Loucy (cell line): ENCODE results near the gene HIGD1A.

Source experiments
- H2AFZ ChIP-seq: fragments of 200-600 bp; sonication (generic); 2 replicates; pipeline ENCODE4 v1.6.0; 2016; ENCODE audit warnings: antibody characterized with exemption, mild to moderate bottlenecking, low read length, moderate library complexity
- H3F3A ChIP-seq: fragments of 200-600 bp; 2 replicates; pipeline ENCODE4 v1.6.0; 2016; ENCODE audit warnings: antibody characterized with exemption, low read depth, mild to moderate bottlenecking
- H3K27me3 ChIP-seq: fragments of 200-600 bp; sonication (generic); 2 replicates; pipeline ENCODE4 v1.6.1; 2014; ENCODE audit warnings: low read length, mild to moderate bottlenecking; ENCODE audit not compliant: insufficient read depth, poor library complexity, severe bottlenecking
- H3K36me3 ChIP-seq: fragments of 200-600 bp; sonication (generic); 2 replicates; pipeline ENCODE4 v1.6.1; 2016; ENCODE audit warnings: low read length; ENCODE audit not compliant: insufficient read depth
- H3K4me1 ChIP-seq: fragments of 200-600 bp; sonication (generic); 2 replicates; pipeline ENCODE4 v1.5.1; 2014; ENCODE audit warnings: low read length, mild to moderate bottlenecking; ENCODE audit not compliant: insufficient read depth, poor library complexity, severe bottlenecking
- H3K4me2 ChIP-seq: fragments of 200-600 bp; sonication (generic); 2 replicates; pipeline ENCODE4 v1.6.0; 2014; ENCODE audit warnings: antibody characterized with exemption, low read length, low read depth, mild to moderate bottlenecking; ENCODE audit not compliant: poor library complexity, severe bottlenecking
- H3K4me3 ChIP-seq: fragments of 200-600 bp; sonication (generic); 2 replicates; pipeline ENCODE4 v1.5.1; 2014; ENCODE audit warnings: low read length, mild to moderate bottlenecking, mixed read lengths; ENCODE audit not compliant: poor library complexity, severe bottlenecking
- H3K79me2 ChIP-seq: fragments of 200-600 bp; sonication (generic); 2 replicates; pipeline ENCODE4 v1.6.1; 2014; ENCODE audit warnings: low read length; ENCODE audit not compliant: insufficient read depth
- H3K9ac ChIP-seq: fragments of 200-600 bp; sonication (generic); 2 replicates; pipeline ENCODE4 v1.6.0; 2014; ENCODE audit warnings: mild to moderate bottlenecking, low read depth, low read length, moderate library complexity; ENCODE audit not compliant: poor library complexity, severe bottlenecking
- H3K9me2 ChIP-seq: fragments of 200-600 bp; sonication (generic); replicated peaks from 2 replicates; pipeline ENCODE4 v1.6.1; 2016; ENCODE audit warnings: low read depth, low read length, mixed read lengths
- H3K9me3 ChIP-seq: fragments of 200-600 bp; sonication (generic); 2 replicates; pipeline ENCODE4 v1.6.1; 2014; ENCODE audit warnings: mild to moderate bottlenecking, antibody characterized with exemption, low read length, low read depth; ENCODE audit not compliant: insufficient read depth
- H4K20me1 ChIP-seq: fragments of 200-600 bp; sonication (generic); 2 replicates; pipeline ENCODE4 v1.6.0; 2014; ENCODE audit warnings: antibody characterized with exemption, low read length, mild to moderate bottlenecking; ENCODE audit not compliant: insufficient read depth, poor library complexity, severe bottlenecking
- CTCF ChIP-seq: fragments of 200-600 bp; sonication (generic); conservative IDR thresholded peaks from 2 replicates; pipeline ENCODE4 v1.5.1; 2014; ENCODE audit warnings: mild to moderate bottlenecking, antibody characterized with exemption, low read length
- EZH2phosphoT487 ChIP-seq: fragments of 200-600 bp; IDR thresholded peaks from 2 replicates; pipeline ENCODE4 v1.6.1; 2018; ENCODE audit warnings: antibody characterized with exemption, mild to moderate bottlenecking, moderate library complexity, borderline replicate concordance

Gene HIGD1A

GRCh38 chr3:42822828-42823227 lies 18.5 kb upstream of the HIGD1A start:
- Histone ChIP-seq H3K4me3 (no peak overlapping the region), H3K9ac (no peak overlapping the region), H4K20me1 (no peaks in the 10 kb centered on the region), H3K4me2 (no peak overlapping the region), H3K4me1 (no peaks in the 10 kb centered on the region), H3K9me2 (no peaks in the 10 kb centered on the region), H3F3A (no peaks in the 10 kb centered on the region), H3K79me2 (no peaks in the 10 kb centered on the region), H3K36me3 (no peaks in the 10 kb centered on the region), H3K27me3 (no peaks in the 10 kb centered on the region), H3K9me3 (no peaks in the 10 kb centered on the region), H2AFZ (no peak overlapping the region; the same call in 1 of the 2 replicates)
- TF ChIP-seq EZH2phosphoT487, result no peak

GRCh38 chr3:42820746-42821051 lies 16.4 kb upstream of the HIGD1A start:
- Histone ChIP-seq H3F3A (no peaks in the 10 kb centered on the region), H3K9ac (no peak overlapping the region), H3K27me3 (no peaks in the 10 kb centered on the region), H3K9me2 (no peaks in the 10 kb centered on the region), H3K4me1 (no peaks in the 10 kb centered on the region), H3K9me3 (no peaks in the 10 kb centered on the region), H3K4me2 (no peak overlapping the region), H3K79me2 (no peaks in the 10 kb centered on the region), H3K36me3 (no peaks in the 10 kb centered on the region), H2AFZ (no peak overlapping the region), H3K4me3 (no peak overlapping the region), H4K20me1 (no peaks in the 10 kb centered on the region)
- no peak for TF ChIP-seq EZH2phosphoT487
- TF ChIP-seq CTCF, result no peak

GRCh38 chr3:42819351-42819965 lies 15.2 kb upstream of the HIGD1A start:
- Histone ChIP-seq H3K4me3 (no peak overlapping the region), H3K4me1 (no peaks in the 10 kb centered on the region), H3K4me2 (no peak overlapping the region), H3K9me2 (no peaks in the 10 kb centered on the region), H3K36me3 (no peaks in the 10 kb centered on the region), H3K27me3 (no peaks in the 10 kb centered on the region), H3K79me2 (no peaks in the 10 kb centered on the region), H4K20me1 (no peaks in the 10 kb centered on the region), H3F3A (no peaks in the 10 kb centered on the region), H3K9ac (no peak overlapping the region), H3K9me3 (no peaks in the 10 kb centered on the region), H2AFZ (no peak overlapping the region)
- TF ChIP-seq EZH2phosphoT487 (no peak), CTCF (no peak)

- H3K9ac ChIP-seq, result no peak overlapping the region
- no peaks in the 10 kb centered on the region for H3K79me2 ChIP-seq
- TF ChIP-seq CTCF, result no peak
- TF ChIP-seq EZH2phosphoT487, result no peak
- no peaks in the 10 kb centered on the region for H3K4me1 ChIP-seq
- H4K20me1 ChIP-seq, result no peaks in the 10 kb centered on the region
- H3F3A ChIP-seq, result no peaks in the 10 kb centered on the region
- no peak overlapping the region for H3K4me2 ChIP-seq
- H3K27me3 ChIP-seq, result no peaks in the 10 kb centered on the region
- no peaks in the 10 kb centered on the region for H3K36me3 ChIP-seq
- no peak overlapping the region for H2AFZ ChIP-seq
- H3K4me3 ChIP-seq, result no peak overlapping the region
- H3K9me3 ChIP-seq, result no peaks in the 10 kb centered on the region
- H3K9me2 ChIP-seq, result no peaks in the 10 kb centered on the region
Observed at GRCh38 chr3:42815826-42816225, 11.5 kb upstream of the HIGD1A start.
